Panc1 (cell line): ENCODE measurements around the gene PPP1R7. TPM values are rescaled to one million over a fixed set of nuclear protein-coding genes. Genes with fewer than 3 reads are reported as not detected.

Source experiments
- ATAC-seq: fragments of 200-7000 bp; cut with Tn5 transposase; 2 replicates; pipeline ENCODE4 v1.9.1; 2020; ENCODE audit warnings: mild to moderate bottlenecking, moderate library complexity
- BruUV-seq: library from RNA; stranded (reverse); fragments of 400-500 nt; replicated peaks from 2 replicates; lab custom pipeline; 2021; lab: Mats Ljungman, UMichigan
- CTCF ChIA-PET: fragments of 300-600 bp; sonication (Branson Sonifier 250); formaldehyde crosslinking; loops from one replicate; lab custom pipeline; 2022; ENCODE audit warnings: antibody characterized with exemption; lab: Charles Lee
- POLR2A ChIA-PET: fragments of 300-600 bp; sonication (Branson Sonifier 250); formaldehyde crosslinking; loops from one replicate; lab custom pipeline; 2022; ENCODE audit warnings: antibody characterized with exemption; lab: Charles Lee
- DNase-seq: peaks from one replicate; pipeline ENCODE4 v3.0.0-alpha.2; 2010; ENCODE audit warnings: low read depth, low spot score
- H3K27ac ChIP-seq: 2 replicates; pipeline ENCODE4 v1.5.1; 2011; ENCODE audit warnings: mild to moderate bottlenecking, low read length, inconsistent platforms
- H3K27me3 ChIP-seq: fragments of 200-500 bp; sonication (Bioruptor generic); 2 replicates; pipeline ENCODE4 v1.6.0; 2014; ENCODE audit warnings: low read length, inconsistent platforms; ENCODE audit not compliant: control insufficient read depth, insufficient read depth
- H3K36me3 ChIP-seq: fragments of 200-500 bp; sonication (Bioruptor generic); 2 replicates; pipeline ENCODE4 v1.5.1; 2014; ENCODE audit warnings: inconsistent platforms, mild to moderate bottlenecking, low read length, moderate library complexity; ENCODE audit not compliant: control insufficient read depth, insufficient read depth
- H3K4me1 ChIP-seq: 2 replicates; pipeline ENCODE4 v1.5.1; 2011; ENCODE audit warnings: inconsistent platforms, mild to moderate bottlenecking, low read length, moderate library complexity; ENCODE audit not compliant: control insufficient read depth, insufficient read depth
- H3K4me3 ChIP-seq, 2 experiments: 2 replicates each; pipeline ENCODE4 v1.5.1; 2011 to 2012; ENCODE audit warnings: low read depth in 2 of 2, low read length in 2 of 2, mild to moderate bottlenecking in 2 of 2, inconsistent platforms in 1 of 2, moderate library complexity in 1 of 2
- H3K9me3 ChIP-seq: fragments of 200-500 bp; sonication (Bioruptor generic); 2 replicates; pipeline ENCODE4 v1.5.1; 2014; ENCODE audit warnings: low read depth, mild to moderate bottlenecking, inconsistent platforms, low read length, moderate library complexity; ENCODE audit not compliant: control insufficient read depth, insufficient read depth
- POLR2AphosphoS5 ChIP-seq: IDR thresholded peaks from 2 replicates; pipeline ENCODE4 v1.6.1; 2012; ENCODE audit warnings: mild to moderate bottlenecking, low read depth, low read length, moderate library complexity
- SIN3A ChIP-seq: IDR thresholded peaks from 2 replicates; pipeline ENCODE4 v1.6.1; 2012; ENCODE audit warnings: low read depth, mild to moderate bottlenecking, low read length, moderate library complexity, borderline replicate concordance; ENCODE audit not compliant: insufficient read depth
- TCF7L2 ChIP-seq: IDR thresholded peaks from 2 replicates; pipeline ENCODE4 v1.6.1; 2011; ENCODE audit warnings: mild to moderate bottlenecking, low read depth, low read length, inconsistent platforms
- in situ Hi-C: cut with HindIII; loops from 2 replicates; pipeline ENCODE4 v1.10.0; 2016; ENCODE audit warnings: low sequenced_read_pairs, low pct_unique_long_range_greater_than_20kb
- intact Hi-C: fragments of 100-400 bp; cut with micrococcal nuclease; formaldehyde crosslinking; loops from one replicate; pipeline ENCODE4 v1.10.0; 2022; ENCODE audit not compliant: unreplicated experiment
- total RNA-seq: library from RNA; stranded (reverse); gene quantifications from one replicate; pipeline ENCODE4 v1.2.1, GENCODE V29; 2021; ENCODE audit not compliant: unreplicated experiment
- TF ChIP-seq, protein P1 (sequence below), 2 experiments: IDR thresholded peaks; 2 replicates each; pipeline ENCODE4 v1.6.1; 2011 to 2012; ENCODE audit warnings: low read depth in 2 of 2, control low read depth in 1 of 2, low read length in 1 of 2, mild to moderate bottlenecking in 1 of 2, moderate library complexity in 1 of 2; ENCODE audit not compliant: insufficient read depth in 1 of 2
- TF ChIP-seq, protein P2 (sequence below): fragments of 450-650 bp; IDR thresholded peaks from 2 replicates; pipeline ENCODE4 v1.5.1; 2017; ENCODE audit warnings: mild to moderate bottlenecking

The PPP1R7 gene
- total RNA-seq, 1 experiment from 2014 or later = 64.2 TPM

DNA sequence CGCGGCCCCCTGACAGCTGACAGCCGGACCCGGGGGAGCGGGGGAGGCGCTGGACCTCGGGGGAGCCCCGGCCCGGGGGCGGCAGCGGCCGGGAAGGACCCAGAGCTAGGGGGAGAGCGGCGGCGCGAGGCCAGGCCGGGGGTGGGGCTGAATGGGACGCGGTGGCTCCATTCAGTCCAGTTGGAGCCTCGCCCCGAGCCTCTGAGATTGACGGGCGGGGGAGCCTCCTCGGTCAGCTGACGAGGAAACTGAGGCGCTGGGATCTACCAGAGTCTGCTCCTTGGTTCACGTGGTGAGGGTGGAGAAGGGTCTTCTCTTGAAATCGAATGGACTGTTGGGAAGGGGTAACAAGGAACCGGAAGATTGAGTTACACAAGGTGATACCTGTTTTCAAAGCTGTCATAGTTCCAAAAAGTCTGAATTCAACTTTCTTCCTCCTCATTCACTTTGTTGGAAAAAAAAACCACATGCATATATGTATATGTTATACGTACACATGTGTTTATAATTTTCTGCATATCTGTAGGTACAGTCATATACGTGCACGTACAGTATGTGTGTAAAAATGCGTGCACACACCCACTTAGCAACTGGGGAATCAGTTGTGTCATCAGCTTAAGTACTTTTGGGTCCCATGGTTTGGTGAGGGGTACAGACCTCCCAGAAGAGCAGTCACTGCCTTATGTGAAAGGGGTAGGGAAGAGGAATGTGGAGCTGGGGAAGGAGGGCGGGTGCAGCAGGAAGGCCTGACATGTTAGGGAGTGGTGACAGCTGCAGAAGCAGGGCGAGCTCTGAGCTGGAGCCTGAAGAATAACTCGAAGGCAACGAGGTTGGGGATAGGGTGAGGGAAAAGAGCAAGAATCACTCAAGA lies 628 bp downstream of the PPP1R7 start:
- Histone ChIP-seq H3K4me3 (peak overlapping the region; percentile 64 to 90), H3K9me3 (no peaks in the 10 kb centered on the region), H3K36me3 (peaks cover 5% of the 10 kb centered on the region; the same call in 1 of the 2 replicates), H3K4me1 (peaks cover 16% of the 10 kb centered on the region), H3K27ac (peak overlapping the region; percentile 72), H3K27me3 (no peaks in the 10 kb centered on the region)
- in situ Hi-C loops = no loop called here
- ATAC-seq (peak; percentile 1; the same call in 1 of the 2 replicates), DNase-seq (no peak)
- BruUV-seq = no TSS peak
- POLR2A ChIA-PET = interaction anchor here (0.7 to 1.3 kb wide), 2 partner anchors 12 to 277 kb away, joined by 4 to 5 read pairs; no protein-coding TSS in a partner anchor
- no peak for TF ChIP-seq SIN3A
- TF ChIP-seq TCF7L2 = no peak
- TF ChIP-seq, protein P1, sequence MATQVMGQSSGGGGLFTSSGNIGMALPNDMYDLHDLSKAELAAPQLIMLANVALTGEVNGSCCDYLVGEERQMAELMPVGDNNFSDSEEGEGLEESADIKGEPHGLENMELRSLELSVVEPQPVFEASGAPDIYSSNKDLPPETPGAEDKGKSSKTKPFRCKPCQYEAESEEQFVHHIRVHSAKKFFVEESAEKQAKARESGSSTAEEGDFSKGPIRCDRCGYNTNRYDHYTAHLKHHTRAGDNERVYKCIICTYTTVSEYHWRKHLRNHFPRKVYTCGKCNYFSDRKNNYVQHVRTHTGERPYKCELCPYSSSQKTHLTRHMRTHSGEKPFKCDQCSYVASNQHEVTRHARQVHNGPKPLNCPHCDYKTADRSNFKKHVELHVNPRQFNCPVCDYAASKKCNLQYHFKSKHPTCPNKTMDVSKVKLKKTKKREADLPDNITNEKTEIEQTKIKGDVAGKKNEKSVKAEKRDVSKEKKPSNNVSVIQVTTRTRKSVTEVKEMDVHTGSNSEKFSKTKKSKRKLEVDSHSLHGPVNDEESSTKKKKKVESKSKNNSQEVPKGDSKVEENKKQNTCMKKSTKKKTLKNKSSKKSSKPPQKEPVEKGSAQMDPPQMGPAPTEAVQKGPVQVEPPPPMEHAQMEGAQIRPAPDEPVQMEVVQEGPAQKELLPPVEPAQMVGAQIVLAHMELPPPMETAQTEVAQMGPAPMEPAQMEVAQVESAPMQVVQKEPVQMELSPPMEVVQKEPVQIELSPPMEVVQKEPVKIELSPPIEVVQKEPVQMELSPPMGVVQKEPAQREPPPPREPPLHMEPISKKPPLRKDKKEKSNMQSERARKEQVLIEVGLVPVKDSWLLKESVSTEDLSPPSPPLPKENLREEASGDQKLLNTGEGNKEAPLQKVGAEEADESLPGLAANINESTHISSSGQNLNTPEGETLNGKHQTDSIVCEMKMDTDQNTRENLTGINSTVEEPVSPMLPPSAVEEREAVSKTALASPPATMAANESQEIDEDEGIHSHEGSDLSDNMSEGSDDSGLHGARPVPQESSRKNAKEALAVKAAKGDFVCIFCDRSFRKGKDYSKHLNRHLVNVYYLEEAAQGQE (IDR thresholded peaks at IDR 0.05; ENCODE audit: insufficient read depth in 1 of 2, low read depth in 2 of 2, low read length in 1 of 2) = no peak
- TF ChIP-seq, protein P2, sequence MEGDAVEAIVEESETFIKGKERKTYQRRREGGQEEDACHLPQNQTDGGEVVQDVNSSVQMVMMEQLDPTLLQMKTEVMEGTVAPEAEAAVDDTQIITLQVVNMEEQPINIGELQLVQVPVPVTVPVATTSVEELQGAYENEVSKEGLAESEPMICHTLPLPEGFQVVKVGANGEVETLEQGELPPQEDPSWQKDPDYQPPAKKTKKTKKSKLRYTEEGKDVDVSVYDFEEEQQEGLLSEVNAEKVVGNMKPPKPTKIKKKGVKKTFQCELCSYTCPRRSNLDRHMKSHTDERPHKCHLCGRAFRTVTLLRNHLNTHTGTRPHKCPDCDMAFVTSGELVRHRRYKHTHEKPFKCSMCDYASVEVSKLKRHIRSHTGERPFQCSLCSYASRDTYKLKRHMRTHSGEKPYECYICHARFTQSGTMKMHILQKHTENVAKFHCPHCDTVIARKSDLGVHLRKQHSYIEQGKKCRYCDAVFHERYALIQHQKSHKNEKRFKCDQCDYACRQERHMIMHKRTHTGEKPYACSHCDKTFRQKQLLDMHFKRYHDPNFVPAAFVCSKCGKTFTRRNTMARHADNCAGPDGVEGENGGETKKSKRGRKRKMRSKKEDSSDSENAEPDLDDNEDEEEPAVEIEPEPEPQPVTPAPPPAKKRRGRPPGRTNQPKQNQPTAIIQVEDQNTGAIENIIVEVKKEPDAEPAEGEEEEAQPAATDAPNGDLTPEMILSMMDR = no peak
- no peak for TF ChIP-seq POLR2AphosphoS5
- CTCF ChIA-PET = interaction anchor here (0.6 kb wide), 1 partner anchor 213 kb away, joined by 3 read pairs; no protein-coding TSS in a partner anchor
- intact Hi-C loops = no loop called here

DNA sequence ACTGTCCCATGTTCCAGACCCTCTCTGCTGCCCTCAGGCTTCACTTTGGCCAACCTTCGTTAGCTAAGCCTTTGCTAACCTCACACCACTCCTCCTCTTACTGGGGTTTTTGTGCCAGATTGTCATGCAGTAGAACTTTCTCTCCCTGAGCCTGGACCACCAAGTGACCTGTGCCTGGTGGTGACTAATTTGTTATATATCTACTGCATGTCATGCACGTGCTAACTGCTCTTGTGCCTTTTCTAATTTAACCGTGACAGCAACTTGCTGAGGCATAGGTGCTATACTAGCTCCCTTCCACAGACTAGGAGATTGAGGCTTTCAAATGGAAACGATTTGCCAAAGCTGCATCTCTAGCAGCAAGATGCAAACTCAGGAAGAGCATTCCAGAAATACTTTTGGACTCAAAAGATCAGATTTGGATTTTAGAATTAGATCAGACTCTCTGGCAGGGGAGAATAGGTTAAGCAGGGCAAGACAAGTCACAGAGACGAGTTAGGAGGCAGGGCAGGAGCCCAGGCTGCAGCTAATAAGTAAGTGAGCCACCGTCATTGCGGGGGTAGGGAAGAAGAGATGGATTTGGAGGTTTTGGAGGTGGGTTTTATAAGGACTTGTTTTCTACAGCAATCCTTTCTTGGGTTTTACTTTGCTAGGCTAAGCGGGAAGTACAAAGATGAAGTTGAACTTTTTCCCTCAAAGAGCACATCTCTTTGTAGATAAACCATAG lies 1.8 kb downstream of the PPP1R7 start:
- peaks cover 16% of the 10 kb centered on the region for H3K4me1 ChIP-seq
- DNase-seq (no peak), ATAC-seq (no peak)
- CTCF ChIA-PET = no interaction called here
- intact Hi-C loops = no loop called here
- no peak overlapping the region for H3K4me3 ChIP-seq
- TF ChIP-seq, protein P1 (IDR thresholded peaks at IDR 0.05; ENCODE audit: insufficient read depth in 1 of 2, low read depth in 2 of 2, low read length in 1 of 2) = no peak
- TF ChIP-seq POLR2AphosphoS5 (no peak), TCF7L2 (no peak)
- TF ChIP-seq, protein P2 = no peak
- POLR2A ChIA-PET = no interaction called here
- peaks cover 5% of the 10 kb centered on the region; the same call in 1 of the 2 replicates for H3K36me3 ChIP-seq
- BruUV-seq = no TSS peak
- no peak overlapping the region for H3K27ac ChIP-seq
- in situ Hi-C loops = no loop called here
- H3K9me3 ChIP-seq = no peaks in the 10 kb centered on the region
- H3K27me3 ChIP-seq = no peaks in the 10 kb centered on the region
